ENCODE measurements around the gene SLC25A33. TPM values are rescaled to one million over a fixed set of nuclear protein-coding genes. Genes with fewer than 3 reads are reported as not detected.
A peak's percentile ranks its signal among the peaks of the same experiment; 100 is the strongest.

Gene SLC25A33
- total RNA-seq, 1 experiment from 2014 or later, result 11.8 TPM

DNA sequence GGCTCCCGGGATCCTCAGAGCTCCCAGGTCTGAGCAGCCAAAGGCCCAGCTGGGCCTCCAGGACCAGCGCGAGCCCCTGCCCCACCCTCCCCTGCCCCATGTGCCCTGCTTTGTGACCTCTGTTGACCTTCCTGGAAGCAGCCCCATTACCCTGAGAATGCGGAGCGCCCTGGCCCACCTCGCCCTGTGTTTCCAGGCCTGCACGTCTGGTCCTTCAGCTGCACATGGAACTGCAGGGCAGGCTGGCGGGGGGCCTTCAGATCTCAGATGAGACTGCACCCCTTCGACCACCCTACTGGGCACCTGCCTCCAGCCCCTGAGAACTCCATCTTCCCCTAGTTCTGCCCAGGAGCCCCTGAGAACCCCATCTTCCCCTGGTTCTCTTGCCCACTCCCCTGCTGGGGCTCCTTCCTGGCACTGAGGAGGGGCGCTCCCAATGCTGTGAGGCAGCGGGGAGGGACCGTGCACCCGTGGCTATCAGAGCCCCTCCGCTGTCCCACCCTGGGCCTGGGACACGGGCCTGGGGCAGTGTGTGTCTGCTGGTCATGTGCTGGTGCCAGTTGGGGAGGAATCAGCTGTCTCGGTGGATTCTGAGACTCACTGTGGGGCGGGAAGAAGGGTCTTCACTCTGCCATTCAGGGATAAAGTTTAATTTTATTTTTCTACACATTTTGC is 74.5 kb downstream of the SLC25A33 start:
- ChIA-PET CTCF (interaction anchor here (0.6 kb wide), 1 partner anchor 14 kb away, joined by 3 read pairs; no protein-coding TSS in a partner anchor), POLR2A (ENCODE audit: unreplicated experiment) (no interaction called here)
- Histone ChIP-seq H3K9ac (ENCODE audit: low read length) (no peak overlapping the region), H3K79me2 (ENCODE audit: low read length) (no peaks in the 10 kb centered on the region), H3K4me3 (ENCODE audit: low read length) (no peak overlapping the region), H3K4me2 (ENCODE audit: low read length) (no peak overlapping the region), H3K36me3 (ENCODE audit: low read depth, low read length) (peaks cover 3% of the 10 kb centered on the region; the same call in 1 of the 2 replicates), H2AFZ (ENCODE audit: low read length) (no peak overlapping the region), H3K9me2 (replicated peaks; ENCODE audit: low read length) (no peaks in the 10 kb centered on the region), H3K4me1 (ENCODE audit: insufficient read depth, low read length) (no peaks in the 10 kb centered on the region), H3F3A (ENCODE audit: low read length, unreplicated experiment) (no peaks in the 10 kb centered on the region), H4K20me1 (ENCODE audit: low read length) (no peaks in the 10 kb centered on the region), H3K9me3 (ENCODE audit: low read length) (no peaks in the 10 kb centered on the region), H3K27me3 (ENCODE audit: low read length) (no peaks in the 10 kb centered on the region), H3K27ac (ENCODE audit: low read length) (no peak overlapping the region)
- no peak for TF ChIP-seq EZH2 (IDR thresholded peaks at IDR 0.05; ENCODE audit: low read length, unreplicated experiment)
- no peak for TF ChIP-seq EZH2phosphoT487 (IDR thresholded peaks at IDR 0.05; ENCODE audit: borderline replicate concordance, low read length)
- TF ChIP-seq, protein P1, sequence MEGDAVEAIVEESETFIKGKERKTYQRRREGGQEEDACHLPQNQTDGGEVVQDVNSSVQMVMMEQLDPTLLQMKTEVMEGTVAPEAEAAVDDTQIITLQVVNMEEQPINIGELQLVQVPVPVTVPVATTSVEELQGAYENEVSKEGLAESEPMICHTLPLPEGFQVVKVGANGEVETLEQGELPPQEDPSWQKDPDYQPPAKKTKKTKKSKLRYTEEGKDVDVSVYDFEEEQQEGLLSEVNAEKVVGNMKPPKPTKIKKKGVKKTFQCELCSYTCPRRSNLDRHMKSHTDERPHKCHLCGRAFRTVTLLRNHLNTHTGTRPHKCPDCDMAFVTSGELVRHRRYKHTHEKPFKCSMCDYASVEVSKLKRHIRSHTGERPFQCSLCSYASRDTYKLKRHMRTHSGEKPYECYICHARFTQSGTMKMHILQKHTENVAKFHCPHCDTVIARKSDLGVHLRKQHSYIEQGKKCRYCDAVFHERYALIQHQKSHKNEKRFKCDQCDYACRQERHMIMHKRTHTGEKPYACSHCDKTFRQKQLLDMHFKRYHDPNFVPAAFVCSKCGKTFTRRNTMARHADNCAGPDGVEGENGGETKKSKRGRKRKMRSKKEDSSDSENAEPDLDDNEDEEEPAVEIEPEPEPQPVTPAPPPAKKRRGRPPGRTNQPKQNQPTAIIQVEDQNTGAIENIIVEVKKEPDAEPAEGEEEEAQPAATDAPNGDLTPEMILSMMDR (conservative IDR thresholded peaks at IDR 0.05; ENCODE audit: low read depth, low read length), result no peak
- BruUV-seq (replicated peaks), result no TSS peak
- intact Hi-C loops (cut with micrococcal nuclease), result no loop called here
- DNase-seq, result no peak
- ATAC-seq, result no peak

- Histone ChIP-seq H3F3A (ENCODE audit: low read length, unreplicated experiment) (no peaks in the 10 kb centered on the region), H3K27me3 (ENCODE audit: low read length) (no peaks in the 10 kb centered on the region), H2AFZ (ENCODE audit: low read length) (no peak overlapping the region), H3K79me2 (ENCODE audit: low read length) (no peaks in the 10 kb centered on the region), H3K4me2 (ENCODE audit: low read length) (no peak overlapping the region), H4K20me1 (ENCODE audit: low read length) (no peaks in the 10 kb centered on the region), H3K27ac (ENCODE audit: low read length) (no peak overlapping the region), H3K9ac (ENCODE audit: low read length) (no peak overlapping the region), H3K4me3 (ENCODE audit: low read length) (no peak overlapping the region), H3K9me2 (replicated peaks; ENCODE audit: low read length) (no peaks in the 10 kb centered on the region), H3K4me1 (ENCODE audit: insufficient read depth, low read length) (no peaks in the 10 kb centered on the region), H3K9me3 (ENCODE audit: low read length) (no peaks in the 10 kb centered on the region), H3K36me3 (ENCODE audit: low read depth, low read length) (peaks cover 3% of the 10 kb centered on the region; the same call in 1 of the 2 replicates)
- peak; percentile 56 for DNase-seq
- ChIA-PET POLR2A (ENCODE audit: unreplicated experiment) (interaction anchor here (0.6 kb wide), 1 partner anchor 116 kb away, joined by 3 read pairs; no protein-coding TSS in a partner anchor), CTCF (interaction anchor here (0.6 kb wide), 1 partner anchor 27 kb away, joined by 4 read pairs; no protein-coding TSS in a partner anchor)
- ATAC-seq, result peak; percentile 92
- no TSS peak for BruUV-seq (replicated peaks)
- TF ChIP-seq EZH2 (IDR thresholded peaks at IDR 0.05; ENCODE audit: low read length, unreplicated experiment), result no peak
- TF ChIP-seq, protein P1 (conservative IDR thresholded peaks at IDR 0.05; ENCODE audit: low read depth, low read length), result peak; percentile 83
- TF ChIP-seq EZH2phosphoT487 (IDR thresholded peaks at IDR 0.05; ENCODE audit: borderline replicate concordance, low read length), result no peak
- intact Hi-C loops (cut with micrococcal nuclease), result no loop called here
These were observed 76.2 kb downstream of the SLC25A33 start for GRCh38 chr1:9615316-9616063.

All from PC-3 (cell line).